Measurements from ENCODE around the gene AFF3.

DNA sequence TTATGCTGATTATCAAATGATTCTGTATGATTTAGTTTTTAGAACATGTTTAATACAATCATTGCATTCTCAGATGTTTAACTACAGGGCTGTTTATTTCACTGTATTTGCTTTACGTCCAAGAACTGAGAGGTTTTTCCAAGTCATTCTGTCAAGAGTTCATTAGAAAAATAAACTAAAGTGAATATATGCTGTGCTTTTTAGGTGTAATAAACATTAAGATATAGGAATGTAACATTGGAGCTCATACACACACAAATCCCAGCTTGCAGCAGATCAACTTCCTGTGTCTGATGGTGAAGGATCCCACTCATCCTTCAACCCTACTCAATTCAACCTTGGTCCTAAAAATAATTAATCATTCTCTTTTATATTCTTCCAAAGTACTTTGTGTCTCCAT is 285.0 kb downstream of the AFF3 start:
- TF ChIP-seq TAF1 (IDR thresholded peaks at IDR 0.05; ENCODE audit: low read depth) (no peak), YY1 (IDR thresholded peaks at IDR 0.05; ENCODE audit: low read depth) (no peak), CEBPB (IDR thresholded peaks at IDR 0.05) (no peak), EGR1 (IDR thresholded peaks at IDR 0.05) (no peak), FOXM1 (IDR thresholded peaks at IDR 0.05; ENCODE audit: borderline replicate concordance, low read depth) (no peak)
- TF ChIP-seq, protein P1, sequence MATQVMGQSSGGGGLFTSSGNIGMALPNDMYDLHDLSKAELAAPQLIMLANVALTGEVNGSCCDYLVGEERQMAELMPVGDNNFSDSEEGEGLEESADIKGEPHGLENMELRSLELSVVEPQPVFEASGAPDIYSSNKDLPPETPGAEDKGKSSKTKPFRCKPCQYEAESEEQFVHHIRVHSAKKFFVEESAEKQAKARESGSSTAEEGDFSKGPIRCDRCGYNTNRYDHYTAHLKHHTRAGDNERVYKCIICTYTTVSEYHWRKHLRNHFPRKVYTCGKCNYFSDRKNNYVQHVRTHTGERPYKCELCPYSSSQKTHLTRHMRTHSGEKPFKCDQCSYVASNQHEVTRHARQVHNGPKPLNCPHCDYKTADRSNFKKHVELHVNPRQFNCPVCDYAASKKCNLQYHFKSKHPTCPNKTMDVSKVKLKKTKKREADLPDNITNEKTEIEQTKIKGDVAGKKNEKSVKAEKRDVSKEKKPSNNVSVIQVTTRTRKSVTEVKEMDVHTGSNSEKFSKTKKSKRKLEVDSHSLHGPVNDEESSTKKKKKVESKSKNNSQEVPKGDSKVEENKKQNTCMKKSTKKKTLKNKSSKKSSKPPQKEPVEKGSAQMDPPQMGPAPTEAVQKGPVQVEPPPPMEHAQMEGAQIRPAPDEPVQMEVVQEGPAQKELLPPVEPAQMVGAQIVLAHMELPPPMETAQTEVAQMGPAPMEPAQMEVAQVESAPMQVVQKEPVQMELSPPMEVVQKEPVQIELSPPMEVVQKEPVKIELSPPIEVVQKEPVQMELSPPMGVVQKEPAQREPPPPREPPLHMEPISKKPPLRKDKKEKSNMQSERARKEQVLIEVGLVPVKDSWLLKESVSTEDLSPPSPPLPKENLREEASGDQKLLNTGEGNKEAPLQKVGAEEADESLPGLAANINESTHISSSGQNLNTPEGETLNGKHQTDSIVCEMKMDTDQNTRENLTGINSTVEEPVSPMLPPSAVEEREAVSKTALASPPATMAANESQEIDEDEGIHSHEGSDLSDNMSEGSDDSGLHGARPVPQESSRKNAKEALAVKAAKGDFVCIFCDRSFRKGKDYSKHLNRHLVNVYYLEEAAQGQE (IDR thresholded peaks at IDR 0.05; ENCODE audit: low read depth): no peak
- TF ChIP-seq, protein P2, sequence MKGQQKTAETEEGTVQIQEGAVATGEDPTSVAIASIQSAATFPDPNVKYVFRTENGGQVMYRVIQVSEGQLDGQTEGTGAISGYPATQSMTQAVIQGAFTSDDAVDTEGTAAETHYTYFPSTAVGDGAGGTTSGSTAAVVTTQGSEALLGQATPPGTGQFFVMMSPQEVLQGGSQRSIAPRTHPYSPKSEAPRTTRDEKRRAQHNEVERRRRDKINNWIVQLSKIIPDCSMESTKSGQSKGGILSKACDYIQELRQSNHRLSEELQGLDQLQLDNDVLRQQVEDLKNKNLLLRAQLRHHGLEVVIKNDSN (IDR thresholded peaks at IDR 0.05): no peak

Data from Ishikawa (cell line).